Calu3 (cell line): ENCODE results near the gene LRPAP1. TPM values are rescaled to one million over a fixed set of nuclear protein-coding genes. Genes with fewer than 3 reads are reported as not detected.

Experiments
- BruUV-seq: library from RNA; stranded (reverse); fragments of 400-500 nt; replicated peaks from 2 replicates; lab custom pipeline; 2021; lab: Mats Ljungman, UMichigan
- CTCF ChIA-PET: fragments of 300-600 bp; sonication (Branson Sonifier 250); formaldehyde crosslinking; loops from one replicate; lab custom pipeline; 2022; ENCODE audit warnings: antibody characterized with exemption; lab: Charles Lee
- DNase-seq: peaks from one replicate; pipeline ENCODE4 v3.0.0; 2022
- H3K27ac Mint-ChIP-seq: one replicate; pipeline ENCODE4 v1.8.0; 2022; ENCODE audit warnings: mixed read lengths; ENCODE audit not compliant: unreplicated experiment
- H3K27me3 Mint-ChIP-seq: one replicate; pipeline ENCODE4 v1.8.0; 2022; ENCODE audit warnings: mixed read lengths; ENCODE audit not compliant: unreplicated experiment
- H3K36me3 Mint-ChIP-seq: one replicate; pipeline ENCODE4 v1.8.0; 2022; ENCODE audit warnings: mild to moderate bottlenecking, moderate library complexity, mixed read lengths; ENCODE audit not compliant: insufficient read depth, unreplicated experiment
- H3K4me1 Mint-ChIP-seq: one replicate; pipeline ENCODE4 v1.8.0; 2022; ENCODE audit warnings: mild to moderate bottlenecking, low read depth, mixed read lengths; ENCODE audit not compliant: unreplicated experiment
- H3K4me3 Mint-ChIP-seq: one replicate; pipeline ENCODE4 v1.8.0; 2022; ENCODE audit warnings: mild to moderate bottlenecking, low read depth, moderate library complexity, mixed read lengths; ENCODE audit not compliant: unreplicated experiment
- H3K9me3 Mint-ChIP-seq: one replicate; pipeline ENCODE4 v1.8.0; 2022; ENCODE audit warnings: low read depth, mixed read lengths; ENCODE audit not compliant: unreplicated experiment
- intact Hi-C: fragments of 100-400 bp; cut with micrococcal nuclease; formaldehyde crosslinking; loops from one replicate; pipeline ENCODE4 v1.10.0; 2022; ENCODE audit not compliant: unreplicated experiment
- total RNA-seq: library from RNA; stranded (reverse); gene quantifications from 2 replicates; pipeline ENCODE4 v1.2.3, GENCODE V29; 2022
- TF ChIP-seq, protein P1 (sequence below): fragments of 200-600 bp; IDR thresholded peaks from one replicate; pipeline ENCODE4 v1.8.0; 2022; ENCODE audit warnings: antibody characterized with exemption; ENCODE audit not compliant: unreplicated experiment

The LRPAP1 gene
- total RNA-seq, 1 experiment from 2014 or later = 88.5 TPM

DNA sequence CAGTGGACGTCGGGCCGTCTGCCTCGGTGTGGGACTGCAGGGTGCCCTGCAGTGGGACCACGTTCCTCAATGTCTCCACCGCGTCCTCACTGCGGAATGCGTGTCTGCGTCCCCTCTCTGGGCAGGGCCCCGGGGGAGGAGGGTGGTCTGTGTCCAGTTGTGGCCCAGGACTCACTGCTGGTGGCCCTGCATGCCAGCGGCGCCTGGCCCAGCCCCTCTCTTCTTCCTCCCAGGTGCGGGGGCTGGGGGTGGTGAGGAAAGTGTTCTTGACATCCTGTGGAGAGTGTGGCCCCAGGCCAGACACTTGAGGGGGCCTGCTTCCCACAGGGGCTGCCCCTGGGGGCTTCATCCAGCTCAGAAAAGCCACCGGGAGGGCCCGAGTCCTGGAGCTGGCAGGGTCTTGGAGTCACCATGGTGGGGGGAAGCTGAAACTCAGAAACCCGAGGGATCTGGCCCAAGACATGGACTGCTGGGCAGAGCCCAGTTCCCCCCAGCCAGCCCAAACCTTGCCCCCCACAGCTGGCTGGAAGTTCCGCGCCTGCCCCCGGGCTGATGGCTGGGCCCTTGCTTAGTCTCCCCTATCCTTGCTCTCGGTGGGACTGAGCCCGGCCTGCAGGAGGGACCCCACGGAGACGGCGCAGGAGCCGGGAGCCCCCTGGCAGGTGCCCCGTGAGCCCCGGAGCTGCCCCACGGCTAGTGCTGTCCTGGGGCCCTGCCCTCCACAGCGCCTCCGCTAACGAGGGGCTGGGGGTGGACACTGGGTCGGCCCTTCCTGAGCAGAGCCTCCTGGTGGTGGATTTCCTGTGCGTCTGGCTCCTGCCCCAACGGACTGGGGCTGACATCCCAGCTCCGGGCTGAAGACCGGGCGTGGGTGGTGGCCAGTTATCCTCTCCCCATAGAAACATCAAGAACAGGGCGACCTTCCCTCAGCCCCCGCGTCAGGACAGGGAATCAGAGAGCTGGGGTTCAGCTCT lies 66.2 kb downstream of the LRPAP1 start:
- H3K4me3 Mint-ChIP-seq = no peak overlapping the region
- TF ChIP-seq, protein P1, sequence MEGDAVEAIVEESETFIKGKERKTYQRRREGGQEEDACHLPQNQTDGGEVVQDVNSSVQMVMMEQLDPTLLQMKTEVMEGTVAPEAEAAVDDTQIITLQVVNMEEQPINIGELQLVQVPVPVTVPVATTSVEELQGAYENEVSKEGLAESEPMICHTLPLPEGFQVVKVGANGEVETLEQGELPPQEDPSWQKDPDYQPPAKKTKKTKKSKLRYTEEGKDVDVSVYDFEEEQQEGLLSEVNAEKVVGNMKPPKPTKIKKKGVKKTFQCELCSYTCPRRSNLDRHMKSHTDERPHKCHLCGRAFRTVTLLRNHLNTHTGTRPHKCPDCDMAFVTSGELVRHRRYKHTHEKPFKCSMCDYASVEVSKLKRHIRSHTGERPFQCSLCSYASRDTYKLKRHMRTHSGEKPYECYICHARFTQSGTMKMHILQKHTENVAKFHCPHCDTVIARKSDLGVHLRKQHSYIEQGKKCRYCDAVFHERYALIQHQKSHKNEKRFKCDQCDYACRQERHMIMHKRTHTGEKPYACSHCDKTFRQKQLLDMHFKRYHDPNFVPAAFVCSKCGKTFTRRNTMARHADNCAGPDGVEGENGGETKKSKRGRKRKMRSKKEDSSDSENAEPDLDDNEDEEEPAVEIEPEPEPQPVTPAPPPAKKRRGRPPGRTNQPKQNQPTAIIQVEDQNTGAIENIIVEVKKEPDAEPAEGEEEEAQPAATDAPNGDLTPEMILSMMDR = no peak
- H3K27ac Mint-ChIP-seq = no peak overlapping the region
- H3K9me3 Mint-ChIP-seq = no peaks in the 10 kb centered on the region
- no peak for DNase-seq
- H3K27me3 Mint-ChIP-seq = no peaks in the 10 kb centered on the region
- no TSS peak for BruUV-seq
- CTCF ChIA-PET = no interaction called here
- H3K4me1 Mint-ChIP-seq = peaks cover 9% of the 10 kb centered on the region
- H3K36me3 Mint-ChIP-seq = peaks cover 8% of the 10 kb centered on the region
- intact Hi-C loops = no loop called here

DNA sequence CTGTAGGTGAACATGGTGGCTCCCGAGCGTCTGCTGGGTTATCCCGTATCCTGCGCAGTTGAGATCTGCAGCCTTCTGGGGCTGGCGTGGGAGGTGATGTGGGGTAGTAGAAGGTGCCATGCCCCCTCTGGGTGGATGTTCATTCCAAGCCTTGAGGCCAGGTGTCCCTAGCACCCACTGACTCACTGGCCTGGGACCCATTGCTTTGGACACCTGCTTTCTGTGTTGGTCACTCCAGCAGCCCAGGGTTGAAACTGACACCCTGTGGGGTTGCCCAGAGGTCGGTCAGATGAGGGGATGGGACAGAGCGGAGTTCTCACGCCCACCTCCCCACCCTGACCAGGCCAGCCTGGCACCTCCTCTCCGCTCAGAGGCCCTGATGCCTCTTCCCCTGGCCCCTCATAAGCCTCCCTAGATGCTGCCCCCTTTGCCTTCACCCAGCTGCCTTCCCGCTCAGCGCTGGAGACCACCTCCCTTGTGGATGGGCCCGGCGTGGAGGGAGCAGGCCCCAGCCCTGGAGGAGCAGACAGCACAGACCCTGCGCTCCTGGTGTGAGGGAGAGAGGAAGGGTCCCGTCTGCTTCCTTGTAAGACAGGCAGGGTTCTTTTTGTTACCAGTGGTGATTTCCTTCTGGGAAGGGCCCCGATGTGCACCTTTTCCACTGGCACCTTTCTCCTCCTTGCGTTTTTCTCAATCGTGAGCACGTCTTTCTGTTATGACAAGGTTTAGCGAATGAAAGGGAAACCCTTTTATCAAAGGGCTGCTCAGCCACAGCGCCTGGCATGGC lies 67.1 kb downstream of the LRPAP1 start:
- H3K4me3 Mint-ChIP-seq = no peak overlapping the region
- H3K27ac Mint-ChIP-seq = no peak overlapping the region
- no peaks in the 10 kb centered on the region for H3K27me3 Mint-ChIP-seq
- peaks cover 8% of the 10 kb centered on the region for H3K36me3 Mint-ChIP-seq
- no peaks in the 10 kb centered on the region for H3K9me3 Mint-ChIP-seq
- CTCF ChIA-PET = no interaction called here
- intact Hi-C loops = no loop called here
- TF ChIP-seq, protein P1 = no peak
- BruUV-seq = no TSS peak
- no peak for DNase-seq
- H3K4me1 Mint-ChIP-seq = peaks cover 3% of the 10 kb centered on the region

DNA sequence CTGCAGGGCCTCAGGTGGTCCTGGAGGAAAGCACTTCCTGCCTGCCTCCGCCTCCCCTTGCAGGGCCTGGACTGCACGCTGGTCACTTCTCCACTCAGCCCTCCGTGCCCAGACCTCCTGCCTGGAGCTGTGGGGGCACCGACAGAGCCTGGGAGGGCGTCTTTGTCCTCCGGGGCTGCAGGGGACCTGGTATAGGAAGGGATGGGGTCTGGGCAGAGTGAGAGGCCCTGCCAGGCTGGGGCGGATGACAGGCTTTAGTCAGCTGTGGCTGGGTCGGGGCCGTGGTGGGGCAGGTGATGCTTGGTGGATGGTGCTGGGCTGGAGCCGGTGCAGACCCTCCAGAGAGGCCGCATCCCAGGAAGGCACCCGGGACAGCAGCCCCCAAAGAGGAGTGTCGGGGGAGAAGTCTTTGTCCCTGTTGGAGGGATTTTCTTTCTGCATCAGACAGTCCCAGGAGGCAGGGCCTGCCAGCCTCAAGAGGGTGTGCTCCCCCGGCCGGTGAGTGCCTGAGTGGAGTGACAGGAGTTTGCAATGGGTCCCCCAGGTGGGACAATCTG lies 67.8 kb downstream of the LRPAP1 start:
- no peaks in the 10 kb centered on the region for H3K27me3 Mint-ChIP-seq
- no peaks in the 10 kb centered on the region for H3K4me1 Mint-ChIP-seq
- no TSS peak for BruUV-seq
- H3K4me3 Mint-ChIP-seq = no peak overlapping the region
- no peaks in the 10 kb centered on the region for H3K9me3 Mint-ChIP-seq
- DNase-seq = no peak
- TF ChIP-seq, protein P1 = no peak
- CTCF ChIA-PET = interaction anchor here (0.6 kb wide), 1 partner anchor 429 kb away, joined by 4 read pairs; no protein-coding TSS in a partner anchor
- intact Hi-C loops = no loop called here
- peaks cover 8% of the 10 kb centered on the region for H3K36me3 Mint-ChIP-seq
- no peak overlapping the region for H3K27ac Mint-ChIP-seq
